Large intestine (tissue), 3 donors: Measurements from ENCODE around the gene MAPK8. TPM values are rescaled to one million over a fixed set of nuclear protein-coding genes. Genes with fewer than 3 reads are reported as not detected.

Source experiments
- DNase-seq, 2 donors: peaks; one replicate each; pipeline versions ENCODE4 v3.0.0 to v3.0.0-alpha.2; 2013
- H3K27ac ChIP-seq: one replicate; pipeline ENCODE4 v1.5.1; 2013; ENCODE audit warnings: low read length
- H3K27me3 ChIP-seq: 2 replicates; pipeline ENCODE4 v1.6.1; 2013; ENCODE audit warnings: low read length; ENCODE audit not compliant: control insufficient read depth, insufficient read depth
- H3K36me3 ChIP-seq: 2 replicates; pipeline ENCODE4 v1.6.1; 2013; ENCODE audit warnings: low read length; ENCODE audit not compliant: control insufficient read depth, insufficient read depth
- H3K4me1 ChIP-seq: one replicate; pipeline ENCODE4 v1.6.1; 2013; ENCODE audit warnings: low read length; ENCODE audit not compliant: control insufficient read depth, insufficient read depth
- H3K4me3 ChIP-seq: one replicate; pipeline ENCODE4 v1.5.1; 2013; ENCODE audit warnings: low read length
- H3K9me3 ChIP-seq: one replicate; pipeline ENCODE4 v1.6.1; 2013; ENCODE audit warnings: mild to moderate bottlenecking, low read depth, low read length, moderate library complexity; ENCODE audit not compliant: control insufficient read depth
- WGBS: methylation state at CpG from one replicate; pipeline ENCODE4 v1.1.5; 2013; ENCODE audit warnings: low lambda C conversion rate; ENCODE audit not compliant: insufficient coverage; 5-methylcytosine and 5-hydroxymethylcytosine counted together
- polyA plus RNA-seq: library from polyadenylated mRNA; unstranded; fragments of 120-200 nt; gene quantifications from one replicate; pipeline ENCODE4 v1.2.1, GENCODE V29; 2013

Gene MAPK8
- polyA plus RNA-seq, 1 donor = 40.6 TPM

GRCh38 chr10:48459270-48460150 lies 153.0 kb downstream of the MAPK8 start:
- no peak for DNase-seq
- Histone ChIP-seq H3K27ac (no peak overlapping the region), H3K9me3 (peaks cover 2% of the 10 kb centered on the region), H3K4me1 (peaks cover 3% of the 10 kb centered on the region), H3K36me3 (no peaks in the 10 kb centered on the region), H3K4me3 (no peak overlapping the region), H3K27me3 (no peaks in the 10 kb centered on the region)
- WGBS = no CpG with 5 or more reads among the region's 23 CpGs

- Histone ChIP-seq H3K36me3 (no peaks in the 10 kb centered on the region), H3K27me3 (no peaks in the 10 kb centered on the region), H3K9me3 (peaks cover 2% of the 10 kb centered on the region), H3K4me1 (peaks cover 3% of the 10 kb centered on the region), H3K4me3 (no peak overlapping the region), H3K27ac (no peak overlapping the region)
- no peak for DNase-seq
- whole genome bisulfite sequencing = no CpG with 5 or more reads among the region's 2 CpGs
Measured at GRCh38 chr10:48460182-48460581, 153.7 kb downstream of the MAPK8 start.

GRCh38 chr10:48461623-48462481 lies 155.4 kb downstream of the MAPK8 start:
- H3K9me3 ChIP-seq = peaks cover 2% of the 10 kb centered on the region
- no CpG with 5 or more reads among the region's 12 CpGs for WGBS
- no peak overlapping the region for H3K4me3 ChIP-seq
- no peak for DNase-seq
- H3K27ac ChIP-seq = no peak overlapping the region
- peaks cover 14% of the 10 kb centered on the region for H3K27me3 ChIP-seq
- H3K4me1 ChIP-seq = peaks cover 5% of the 10 kb centered on the region
- H3K36me3 ChIP-seq = no peaks in the 10 kb centered on the region

- Histone ChIP-seq H3K27ac (no peak overlapping the region), H3K27me3 (peaks cover 17% of the 10 kb centered on the region), H3K4me3 (no peak overlapping the region), H3K4me1 (peaks cover 10% of the 10 kb centered on the region), H3K36me3 (no peaks in the 10 kb centered on the region), H3K9me3 (peaks cover 2% of the 10 kb centered on the region)
- no CpG with 5 or more reads among the region's 5 CpGs for WGBS
- DNase-seq = no peak
Measured at GRCh38 chr10:48462482-48463020, 156.1 kb downstream of the MAPK8 start.

GRCh38 chr10:48463318-48464003 lies 157.0 kb downstream of the MAPK8 start:
- WGBS = no CpG with 5 or more reads among the region's 8 CpGs
- Histone ChIP-seq H3K4me3 (no peak overlapping the region), H3K9me3 (peaks cover 2% of the 10 kb centered on the region), H3K4me1 (peaks cover 12% of the 10 kb centered on the region), H3K27me3 (peaks cover 17% of the 10 kb centered on the region), H3K27ac (no peak overlapping the region), H3K36me3 (no peaks in the 10 kb centered on the region)
- DNase-seq = peak in 1 of 2 donors; percentile 35

- peaks cover 20% of the 10 kb centered on the region for H3K4me1 ChIP-seq
- no peak for DNase-seq
- peaks cover 2% of the 10 kb centered on the region for H3K9me3 ChIP-seq
- no peak overlapping the region for H3K27ac ChIP-seq
- no peak overlapping the region for H3K4me3 ChIP-seq
- no CpG with 5 or more reads among the region's 9 CpGs for WGBS
- H3K27me3 ChIP-seq = peaks cover 17% of the 10 kb centered on the region
- no peaks in the 10 kb centered on the region for H3K36me3 ChIP-seq
Measured at GRCh38 chr10:48464121-48464870, 157.8 kb downstream of the MAPK8 start.

- Histone ChIP-seq H3K4me3 (no peak overlapping the region), H3K4me1 (peaks cover 28% of the 10 kb centered on the region), H3K27ac (no peak overlapping the region), H3K9me3 (no peaks in the 10 kb centered on the region), H3K27me3 (peaks cover 17% of the 10 kb centered on the region), H3K36me3 (no peaks in the 10 kb centered on the region)
- no peak for DNase-seq
- 65% methylated on average over 2 of the region's 27 CpGs for WGBS
Measured at GRCh38 chr10:48464871-48465736, 158.6 kb downstream of the MAPK8 start.

GRCh38 chr10:48465860-48466521 lies 159.5 kb downstream of the MAPK8 start:
- no peaks in the 10 kb centered on the region for H3K9me3 ChIP-seq
- H3K27me3 ChIP-seq = peaks cover 17% of the 10 kb centered on the region
- no peak overlapping the region for H3K4me3 ChIP-seq
- peaks cover 37% of the 10 kb centered on the region for H3K4me1 ChIP-seq
- no peak for DNase-seq
- no peaks in the 10 kb centered on the region for H3K36me3 ChIP-seq
- WGBS = 60% methylated on average over 1 of the region's 42 CpGs
- H3K27ac ChIP-seq = no peak overlapping the region
